Endothelial cell of umbilical vein (primary cell): ENCODE data around the gene FOXA1. TPM values are rescaled to one million over a fixed set of nuclear protein-coding genes. Genes with fewer than 3 reads are reported as not detected.

Experiments
- BruUV-seq: library from RNA; stranded (reverse); fragments of 400-500 nt; replicated peaks from 2 replicates; lab custom pipeline; 2021; lab: Mats Ljungman, UMichigan
- CTCF ChIA-PET: fragments of 300-600, 350-600 bp; sonication (Branson Sonifier 250); formaldehyde crosslinking; loops from one replicate; lab custom pipeline; 2021; ENCODE audit warnings: antibody characterized with exemption, inconsistent platforms; lab: Charles Lee
- POLR2A ChIA-PET: fragments of 300-600, 350-600 bp; sonication (Branson Sonifier 250); formaldehyde crosslinking; loops from one replicate; lab custom pipeline; 2021; ENCODE audit warnings: antibody characterized with exemption, inconsistent platforms; lab: Charles Lee
- DNase-seq: peaks from one replicate; pipeline ENCODE4 v3.0.0-alpha.2; 2011; ENCODE audit warnings: low read depth, low spot score
- FAIRE-seq: peaks from 2 replicates; lab custom pipeline; 2011; peaks lifted over from hg19 to GRCh38; lab: Jason Lieb, UNC
- H2AFZ ChIP-seq: 2 replicates; pipeline ENCODE4 v1.6.0; 2012; ENCODE audit warnings: low read depth, low read length, control low read depth, inconsistent platforms
- H3K27ac ChIP-seq: 2 replicates; pipeline ENCODE4 v1.5.1; 2011; ENCODE audit warnings: low read depth, mild to moderate bottlenecking, control low read depth, low read length, moderate library complexity; ENCODE audit not compliant: insufficient read depth
- H3K27me3 ChIP-seq, 2 experiments: 2 replicates each; pipeline versions ENCODE4 v1.6.0 to v1.6.1; 2011; ENCODE audit warnings: low read length in 2 of 2, mixed read lengths in 1 of 2; ENCODE audit not compliant: control insufficient read depth in 2 of 2, insufficient read depth in 2 of 2
- H3K36me3 ChIP-seq, 2 experiments: 2 replicates in 1 of 2; 3 replicates in 1 of 2; pipeline ENCODE4 v1.5.1; 2011; ENCODE audit warnings: low read length in 2 of 2, mild to moderate bottlenecking in 1 of 2, moderate library complexity in 1 of 2; ENCODE audit not compliant: control insufficient read depth in 2 of 2, insufficient read depth in 2 of 2; ENCODE audit errors: extremely low read depth in 1 of 2
- H3K4me1 ChIP-seq: 3 replicates; pipeline ENCODE4 v1.5.1; 2011; ENCODE audit warnings: mild to moderate bottlenecking, low read length; ENCODE audit not compliant: control insufficient read depth, insufficient read depth; ENCODE audit errors: extremely low read depth
- H3K4me2 ChIP-seq: 2 replicates; pipeline ENCODE4 v1.6.1; 2011; ENCODE audit warnings: low read length, control low read depth, mixed read lengths; ENCODE audit not compliant: insufficient read depth
- H3K4me3 ChIP-seq, 3 experiments: fragments of 200-600 bp in 1 of 3; sonication (generic), shearing (Covaris generic) in 1 of 3; replicated peaks in 1 of 3; 2 replicates each; pipeline ENCODE4 v1.5.1; 2011 to 2016; ENCODE audit warnings: control low read depth in 3 of 3, low read length in 3 of 3, mild to moderate bottlenecking in 2 of 3, inconsistent platforms in 1 of 3, low read depth in 1 of 3, moderate library complexity in 1 of 3; ENCODE audit not compliant: insufficient read depth in 1 of 3
- H3K79me2 ChIP-seq: 2 replicates; pipeline ENCODE4 v1.6.0; 2012; ENCODE audit warnings: low read length, inconsistent platforms; ENCODE audit not compliant: control insufficient read depth, insufficient read depth
- H3K9ac ChIP-seq: replicated peaks from 2 replicates; pipeline ENCODE3; 2011; ENCODE audit warnings: low read length, control low read depth; ENCODE audit not compliant: insufficient read depth; ENCODE audit errors: extremely low read depth
- H3K9me1 ChIP-seq: replicated peaks from 3 replicates; pipeline ENCODE4 v1.6.0; 2011; ENCODE audit warnings: mild to moderate bottlenecking, low read length; ENCODE audit not compliant: control insufficient read depth, insufficient read depth; ENCODE audit errors: extremely low read depth
- H3K9me3 ChIP-seq: replicated peaks from 2 replicates; pipeline ENCODE4 v1.5.1; 2012; ENCODE audit warnings: low read length, inconsistent platforms; ENCODE audit not compliant: control insufficient read depth, insufficient read depth
- H4K20me1 ChIP-seq: replicated peaks from 2 replicates; pipeline ENCODE3; 2011; ENCODE audit warnings: mild to moderate bottlenecking, low read length; ENCODE audit not compliant: control insufficient read depth, insufficient read depth; ENCODE audit errors: extremely low read depth
- CTCF ChIP-seq, 2 donors: IDR thresholded peaks; 1 replicate in 1 of 2; 2 replicates in 1 of 2; pipeline ENCODE4 v1.5.1; 2011; ENCODE audit warnings: low read length in 2 of 2, mild to moderate bottlenecking in 2 of 2, moderate library complexity in 2 of 2, control low read depth in 1 of 2, inconsistent platforms in 1 of 2, low read depth in 1 of 2; ENCODE audit not compliant: insufficient read depth in 1 of 2; ENCODE audit errors: extremely low read depth in 1 of 2
- EZH2 ChIP-seq: IDR thresholded peaks from 2 replicates; pipeline ENCODE4 v1.6.1; 2012; ENCODE audit warnings: borderline replicate concordance, low read depth, mild to moderate bottlenecking, moderate library complexity, low read length, inconsistent platforms; ENCODE audit not compliant: severe bottlenecking
- FOS ChIP-seq: IDR thresholded peaks from 2 replicates; pipeline ENCODE4 v1.6.1; 2011; ENCODE audit warnings: mild to moderate bottlenecking, low read length, moderate library complexity, borderline replicate concordance; ENCODE audit not compliant: insufficient read depth
- GATA2 ChIP-seq: IDR thresholded peaks from 2 replicates; pipeline ENCODE4 v1.7.0; 2011; ENCODE audit warnings: low read depth, mild to moderate bottlenecking, moderate library complexity, mixed read lengths, low read length; ENCODE audit not compliant: insufficient read length, insufficient read depth
- JUN ChIP-seq: IDR thresholded peaks from 2 replicates; pipeline ENCODE4 v1.6.1; 2011; ENCODE audit warnings: borderline replicate concordance, low read depth; ENCODE audit not compliant: insufficient read length, insufficient read depth
- MAX ChIP-seq: IDR thresholded peaks from 2 replicates; pipeline ENCODE4 v1.6.1; 2011; ENCODE audit not compliant: insufficient read depth, insufficient read length
- MYC ChIP-seq: IDR thresholded peaks from one replicate; pipeline ENCODE4 v1.6.1; 2011; ENCODE audit warnings: mild to moderate bottlenecking, low read depth, low read length
- POLR2A ChIP-seq: IDR thresholded peaks from 2 replicates; pipeline ENCODE4 v1.6.1; 2012; ENCODE audit warnings: low read depth, mild to moderate bottlenecking, control low read depth, low read length
- POLR2AphosphoS5 ChIP-seq: IDR thresholded peaks from 2 replicates; pipeline ENCODE4 v1.6.1; 2012; ENCODE audit warnings: low read depth, mild to moderate bottlenecking, control low read depth, low read length, moderate library complexity; ENCODE audit not compliant: insufficient read depth
- dilution Hi-C: fragments of 300-500 bp; cut with MboI; formaldehyde crosslinking; loops from one replicate; pipeline ENCODE4 v1.15.0; 2019; ENCODE audit warnings: low sequenced_read_pairs; ENCODE audit not compliant: extremely low pct_ligation_motif_present
- intact Hi-C: fragments of 100-400 bp; cut with micrococcal nuclease; formaldehyde crosslinking; loops from one replicate; pipeline ENCODE4 v1.10.0; 2022
- polyA plus RNA-seq, 4 experiments: library from polyadenylated mRNA; depleted of rRNA in 3 of 4; stranded (reverse) in 3 of 4; unstranded in 1 of 4; fragments of >200 nt; gene quantifications; 2 replicates each; pipeline versions ENCODE4 v1.2.1 to v1.2.3, GENCODE V29; 2011 to 2012; ENCODE audit warnings: missing spikeins in 1 of 4
- total RNA-seq: library from RNA; stranded (reverse); gene quantifications from 2 replicates; pipeline ENCODE4 v1.2.3, GENCODE V29; 2021

FOXA1 gene
- total and polyA plus RNA-seq, 2 donors (not counting 3 experiments of a cell fraction or from before 2014, with no cell fraction given), result 0.06 TPM; not detected in 1

- Histone ChIP-seq H3K4me1 (peaks cover 4% of the 10 kb centered on the region), H3K27me3 (peaks cover 73 to 88% of the 10 kb centered on the region in 2 experiments)
- TF ChIP-seq MYC (no peak), JUN (no peak), FOS (no peak), POLR2A (no peak), CTCF (IDR thresholded peaks at IDR 0.05; ENCODE audit: extremely low read depth in 1 of 2, insufficient read depth in 1 of 2, low read depth in 1 of 2, low read length in 2 of 2) (no peak), MAX (no peak), EZH2 (no peak), GATA2 (no peak), POLR2AphosphoS5 (no peak)
Observed at GRCh38 chr14:37593511-37594237, 1.4 kb downstream of the FOXA1 start.

More at GRCh38 chr14:37593511-37594237, 1.4 kb downstream of the FOXA1 start:
- Histone ChIP-seq H3K79me2 (no peaks in the 10 kb centered on the region), H3K27ac (no peak overlapping the region), H3K9me1 (no peaks in the 10 kb centered on the region), H3K4me3 (no peak overlapping the region), H3K36me3 (no peaks in the 10 kb centered on the region), H3K9ac (no peak overlapping the region), H4K20me1 (no peaks in the 10 kb centered on the region), H3K9me3 (no peaks in the 10 kb centered on the region), H3K4me2 (peak overlapping the region; percentile 72), H2AFZ (no peak overlapping the region)
- dilution Hi-C loops, result no loop called here
- no peak for DNase-seq
- intact Hi-C loops, result loop anchor here (1.0 to 2.0 kb wide), 2 partner anchors 281 to 347 kb away; no protein-coding TSS in a partner anchor
- ChIA-PET POLR2A (no interaction called here), CTCF (interaction anchor here (0.6 to 1.8 kb wide), 12 partner anchors 8 to 363 kb away, joined by 3 to 12 read pairs (median 4); no protein-coding TSS in a partner anchor)
- no peak for FAIRE-seq
- BruUV-seq, result no TSS peak
